OCI-LY3 (cell line): Measurements from ENCODE around the gene EMD.

Experiments
- EZH2phosphoT487 ChIP-seq: fragments of 200-600 bp; shearing (Covaris generic); IDR thresholded peaks from 2 replicates; pipeline ENCODE4 v1.6.1; 2018; ENCODE audit warnings: antibody characterized with exemption, mixed run types, low read depth
- TF ChIP-seq, protein P1 (sequence below): fragments of 200-600, 300-600 bp; sonication (generic); IDR thresholded peaks from 2 replicates; pipeline ENCODE4 v1.5.1; 2014; ENCODE audit warnings: antibody characterized with exemption, low read length, low read depth

DNA sequence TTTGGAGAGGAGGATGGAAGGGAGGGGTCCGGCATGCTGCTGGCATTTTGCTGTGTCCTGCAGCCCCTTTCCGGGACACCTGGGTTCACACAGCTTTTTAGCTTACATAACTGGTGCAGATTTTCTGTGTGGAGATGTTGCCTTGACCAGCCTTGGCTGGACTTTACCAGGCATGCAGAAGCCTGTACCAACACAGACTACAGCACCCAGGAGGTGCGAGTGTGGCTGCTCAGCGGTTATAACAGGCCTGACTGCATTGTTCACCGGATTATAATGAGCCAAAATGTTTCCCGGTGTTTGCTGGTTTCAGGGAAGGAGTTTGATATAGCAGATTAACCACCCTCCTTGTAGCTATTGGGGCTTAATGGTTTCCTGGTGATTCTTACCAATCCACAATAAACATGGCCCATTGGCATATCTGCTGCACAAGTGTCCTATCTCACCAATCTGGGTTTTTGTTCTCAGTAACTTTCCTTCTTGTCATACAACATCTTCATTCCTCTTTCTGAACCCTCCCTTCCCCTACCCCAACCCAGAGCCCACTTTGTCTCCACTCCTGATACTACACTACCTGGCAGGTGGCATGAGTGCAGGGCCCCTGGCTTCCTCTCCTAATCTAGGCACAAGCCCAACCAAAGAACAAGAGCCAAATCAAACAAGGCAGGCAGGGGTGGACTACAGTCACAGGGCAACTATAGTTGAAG lies 23.0 kb downstream of the EMD start:
- TF ChIP-seq, protein P1, sequence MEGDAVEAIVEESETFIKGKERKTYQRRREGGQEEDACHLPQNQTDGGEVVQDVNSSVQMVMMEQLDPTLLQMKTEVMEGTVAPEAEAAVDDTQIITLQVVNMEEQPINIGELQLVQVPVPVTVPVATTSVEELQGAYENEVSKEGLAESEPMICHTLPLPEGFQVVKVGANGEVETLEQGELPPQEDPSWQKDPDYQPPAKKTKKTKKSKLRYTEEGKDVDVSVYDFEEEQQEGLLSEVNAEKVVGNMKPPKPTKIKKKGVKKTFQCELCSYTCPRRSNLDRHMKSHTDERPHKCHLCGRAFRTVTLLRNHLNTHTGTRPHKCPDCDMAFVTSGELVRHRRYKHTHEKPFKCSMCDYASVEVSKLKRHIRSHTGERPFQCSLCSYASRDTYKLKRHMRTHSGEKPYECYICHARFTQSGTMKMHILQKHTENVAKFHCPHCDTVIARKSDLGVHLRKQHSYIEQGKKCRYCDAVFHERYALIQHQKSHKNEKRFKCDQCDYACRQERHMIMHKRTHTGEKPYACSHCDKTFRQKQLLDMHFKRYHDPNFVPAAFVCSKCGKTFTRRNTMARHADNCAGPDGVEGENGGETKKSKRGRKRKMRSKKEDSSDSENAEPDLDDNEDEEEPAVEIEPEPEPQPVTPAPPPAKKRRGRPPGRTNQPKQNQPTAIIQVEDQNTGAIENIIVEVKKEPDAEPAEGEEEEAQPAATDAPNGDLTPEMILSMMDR: no peak
- TF ChIP-seq EZH2phosphoT487: no peak
